GM21737 (cell line): ENCODE results near the gene TACC2.

Source experiments
- ATAC-seq: cut with Tn5 transposase; IDR thresholded peaks from one replicate; pipeline ENCODE4 v1.9.1; 2021; ENCODE audit warnings: mild to moderate bottlenecking, moderate library complexity; ENCODE audit not compliant: unreplicated experiment

TACC2 gene

DNA sequence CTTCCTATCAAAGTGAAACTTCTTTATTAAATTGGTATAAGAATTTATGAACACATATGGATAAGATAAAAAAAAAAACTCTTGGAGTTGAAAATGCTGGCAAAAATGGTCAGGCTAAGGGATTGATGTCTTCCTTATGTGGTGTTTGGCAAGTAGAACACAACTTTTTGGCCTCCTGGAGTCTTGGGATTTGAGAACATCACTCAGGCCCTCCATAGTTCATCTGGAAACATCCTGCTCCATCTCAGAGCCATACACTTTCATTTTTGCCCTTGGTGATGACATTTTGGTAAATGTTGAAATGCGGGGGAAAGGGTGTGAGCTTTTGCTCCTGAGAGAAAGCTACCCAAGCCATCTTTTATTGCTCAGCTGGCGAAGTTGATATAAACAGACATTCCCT lies 254.6 kb downstream of the TACC2 start:
- no peak for ATAC-seq

DNA sequence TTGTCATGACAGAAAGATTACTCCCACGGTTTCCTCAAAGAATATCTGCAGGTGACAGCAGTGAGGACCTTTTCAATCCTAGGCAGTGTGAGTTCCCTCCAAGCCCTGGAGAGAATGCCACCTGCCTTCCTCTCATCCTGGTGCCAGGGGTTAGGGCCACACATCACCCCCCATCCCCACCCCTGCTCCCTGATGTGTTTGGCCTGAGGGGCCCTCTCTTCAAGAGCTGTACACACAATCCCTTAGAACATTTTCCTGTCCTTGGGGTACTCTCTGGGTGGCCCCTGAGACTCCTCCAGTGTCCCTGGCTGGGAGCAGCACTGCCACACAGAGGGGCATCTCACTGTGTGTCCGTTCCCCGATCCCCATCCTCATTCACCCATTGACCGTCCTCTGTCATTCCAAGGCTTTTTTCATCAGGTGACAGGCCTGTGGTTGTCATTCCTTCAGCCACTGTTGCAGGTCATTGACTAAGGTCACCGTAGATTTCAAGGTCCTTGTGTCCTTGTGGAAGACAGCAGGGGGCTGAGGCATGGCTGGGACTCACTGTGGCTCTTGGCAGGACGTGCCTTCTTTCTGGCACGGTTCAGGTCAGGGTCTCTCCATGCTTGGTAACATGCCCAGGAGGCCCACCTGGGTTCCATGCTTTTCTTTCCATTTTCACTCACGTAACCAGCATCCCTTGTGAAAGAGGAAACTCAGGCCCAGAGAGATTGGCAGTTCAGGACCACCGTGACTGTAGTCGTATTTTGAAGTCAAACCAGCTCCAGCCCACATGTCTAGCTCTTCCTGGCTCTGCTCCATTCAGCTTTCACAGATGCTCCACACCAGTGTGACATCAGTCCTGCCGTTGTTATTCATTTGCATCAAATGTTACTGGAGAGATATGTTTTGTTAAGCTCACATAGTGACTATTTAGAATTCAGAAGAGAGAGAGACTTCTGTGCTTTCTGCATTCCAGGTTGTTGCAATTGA lies 255.3 kb downstream of the TACC2 start:
- ATAC-seq, result no peak

DNA sequence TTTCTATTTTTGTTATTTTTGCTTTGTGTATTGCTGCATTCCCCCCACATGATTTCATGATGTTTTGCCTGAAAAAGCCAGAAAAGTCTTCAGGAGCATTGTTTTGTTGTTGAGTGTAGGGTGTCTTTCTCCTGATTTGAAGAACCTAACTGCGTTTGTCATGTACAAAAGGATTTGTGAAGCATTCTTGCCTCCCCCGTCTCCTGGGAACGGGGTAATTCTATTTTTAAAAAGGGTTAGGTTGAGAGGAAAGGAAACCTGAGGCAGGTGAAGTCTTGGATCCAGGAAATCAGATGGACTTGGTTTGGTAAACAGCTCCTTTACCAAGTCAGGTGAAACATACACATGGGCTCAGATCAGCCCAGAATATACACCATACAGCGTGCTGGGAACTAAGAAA lies 256.2 kb downstream of the TACC2 start:
- no peak for ATAC-seq

DNA sequence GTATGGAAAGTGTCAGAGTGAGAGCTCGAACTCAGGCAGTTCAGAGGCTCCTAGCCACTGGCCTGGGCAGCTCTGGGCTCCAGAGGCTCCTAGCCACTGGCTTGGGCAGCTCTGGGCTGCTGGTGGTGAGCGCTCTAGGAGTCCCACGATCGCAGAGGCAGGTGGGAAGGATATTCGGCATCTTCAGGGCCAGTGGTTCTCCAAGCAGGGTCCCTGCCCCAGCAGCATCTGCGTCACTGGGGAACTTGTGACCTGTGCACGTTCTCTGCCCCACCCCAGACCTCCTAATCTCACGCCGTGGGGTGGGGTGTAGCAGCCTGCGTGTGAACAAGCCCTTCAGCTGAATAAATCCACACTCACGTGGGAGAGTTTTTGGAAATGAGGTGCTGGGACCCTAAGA lies 256.9 kb downstream of the TACC2 start:
- no peak for ATAC-seq

DNA sequence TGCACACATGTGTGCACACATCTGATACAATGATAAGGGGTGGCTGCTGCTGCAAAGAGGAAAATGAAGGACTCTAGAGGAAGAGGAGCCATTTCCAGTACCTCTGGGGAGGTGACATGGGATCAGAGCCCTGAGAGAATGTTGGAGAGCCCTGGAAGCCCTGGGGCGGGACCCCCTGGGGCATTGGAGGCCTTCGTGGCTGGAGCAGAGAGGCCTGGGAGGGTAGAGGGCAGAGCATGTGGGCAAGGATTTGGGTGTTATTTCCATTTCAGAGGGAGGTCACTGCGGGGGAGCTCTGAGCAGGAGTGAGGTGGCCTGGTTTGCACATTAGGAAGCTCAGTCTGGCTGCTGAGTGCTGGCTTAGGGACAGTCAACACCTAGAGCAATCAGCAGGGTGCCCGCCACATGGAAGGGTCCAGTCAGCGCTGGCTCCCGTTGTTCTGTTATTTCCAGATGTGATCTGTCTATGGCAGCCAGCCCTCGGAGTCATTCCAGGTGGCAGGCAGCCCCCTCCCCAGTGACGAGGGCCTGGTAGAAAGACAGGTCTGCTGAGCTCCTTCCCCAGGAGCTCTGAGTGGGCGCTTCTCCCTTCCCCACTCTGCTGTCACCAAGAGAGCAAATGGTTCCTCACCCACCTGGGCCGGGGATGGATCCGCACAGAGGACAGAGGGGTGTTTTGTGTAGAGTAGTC lies 258.0 kb downstream of the TACC2 start:
- no peak for ATAC-seq

DNA sequence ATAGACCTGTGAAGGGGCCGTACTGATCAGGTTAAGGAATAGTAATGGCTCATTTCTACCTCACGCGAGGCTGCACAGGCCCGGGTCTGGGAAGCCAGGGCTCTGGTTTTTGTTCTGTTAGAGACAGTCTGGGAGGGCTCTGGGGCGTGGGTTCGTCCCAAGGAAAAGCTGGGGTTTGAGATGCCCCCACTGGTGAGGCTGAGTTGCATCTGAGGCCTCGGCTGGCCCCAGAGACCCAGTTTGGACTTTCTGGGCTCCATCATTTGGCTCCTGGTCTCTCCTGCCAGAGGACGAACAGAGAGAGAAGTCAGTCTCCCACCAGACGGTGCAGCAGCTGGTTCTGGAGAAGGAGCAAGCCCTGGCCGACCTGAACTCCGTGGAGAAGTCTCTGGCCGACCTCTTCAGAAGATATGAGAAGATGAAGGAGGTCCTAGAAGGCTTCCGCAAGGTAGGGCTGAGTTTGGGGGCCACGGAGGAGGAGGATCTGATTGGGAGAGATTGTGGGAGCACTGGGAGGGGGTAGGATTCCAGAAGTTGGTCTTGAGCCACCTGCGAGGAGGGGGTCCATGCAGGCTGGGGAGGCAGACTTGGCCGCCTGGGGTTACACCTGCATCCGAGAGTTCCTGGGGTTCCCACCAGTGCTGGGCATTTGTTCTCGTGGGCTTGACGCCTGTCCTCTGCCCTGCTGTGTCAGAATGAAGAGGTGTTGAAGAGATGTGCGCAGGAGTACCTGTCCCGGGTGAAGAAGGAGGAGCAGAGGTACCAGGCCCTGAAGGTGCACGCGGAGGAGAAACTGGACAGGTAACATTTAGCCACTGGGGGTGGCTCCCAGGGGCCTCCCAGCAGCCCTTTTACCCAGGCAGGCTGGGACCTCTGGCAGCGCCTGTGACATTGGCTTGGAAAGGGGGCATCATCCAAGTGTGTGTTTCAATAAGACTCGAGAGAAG lies 259.7 kb downstream of the TACC2 start:
- ATAC-seq, result no peak

DNA sequence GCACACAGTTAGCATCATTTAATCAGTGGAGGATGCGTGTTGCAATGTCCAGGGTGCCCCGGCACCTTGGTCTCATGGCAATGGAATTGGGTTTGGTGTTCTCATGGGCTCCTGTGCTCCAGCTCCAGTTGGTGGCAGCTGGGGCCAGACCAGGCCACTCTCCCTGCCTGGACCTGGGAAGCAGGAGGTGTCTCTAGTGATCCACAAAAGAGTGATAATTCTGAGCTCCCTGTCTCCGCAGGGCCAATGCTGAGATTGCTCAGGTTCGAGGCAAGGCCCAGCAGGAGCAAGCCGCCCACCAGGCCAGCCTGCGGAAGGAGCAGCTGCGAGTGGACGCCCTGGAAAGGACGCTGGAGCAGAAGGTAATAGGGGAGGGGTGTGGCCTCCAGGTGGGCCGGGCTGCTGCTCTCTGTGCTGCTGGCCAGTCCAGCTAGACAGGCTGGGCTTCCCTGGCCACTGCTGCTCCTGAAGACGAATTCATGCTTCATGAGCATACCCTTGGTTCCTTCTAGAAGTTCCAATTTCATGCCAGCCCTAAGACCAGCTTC lies 260.4 kb downstream of the TACC2 start:
- ATAC-seq, result no peak

DNA sequence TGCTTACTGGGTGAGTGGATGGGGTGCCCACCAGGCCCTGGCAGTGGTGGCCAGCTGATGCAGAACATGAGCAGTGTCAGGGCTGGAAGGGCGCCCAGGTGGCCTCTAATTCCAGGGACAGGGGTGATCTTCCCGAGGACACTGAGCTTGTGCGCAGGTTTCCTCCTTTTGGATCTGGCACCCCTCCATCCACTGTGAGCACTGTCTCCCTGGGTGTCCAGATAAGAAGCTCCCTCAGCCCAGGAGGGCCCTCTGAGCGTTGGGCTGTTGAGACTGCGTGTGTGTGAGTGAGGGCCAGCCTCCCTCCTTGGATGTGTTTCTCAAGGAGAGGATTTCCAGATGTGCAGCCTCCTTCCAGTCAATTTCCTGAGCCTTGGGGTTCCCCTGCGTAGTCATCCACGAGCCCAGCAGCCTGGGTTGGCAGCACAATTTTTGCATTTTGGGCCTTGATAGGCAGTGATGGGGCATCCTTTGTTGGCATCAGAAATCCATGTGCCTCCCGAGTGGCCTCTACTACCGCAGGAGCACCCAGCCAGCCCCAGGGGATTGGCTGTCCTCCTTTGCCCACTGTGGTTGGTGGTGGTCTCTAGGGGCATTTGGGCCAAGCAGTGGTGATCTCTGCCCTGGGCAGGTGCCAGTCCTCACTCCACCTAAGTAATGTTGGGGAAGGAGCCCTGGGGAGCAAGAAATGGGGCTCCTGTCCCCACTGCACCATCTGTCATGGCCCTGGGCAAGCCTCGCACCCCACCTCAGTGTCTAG lies 261.2 kb downstream of the TACC2 start:
- ATAC-seq, result no peak

DNA sequence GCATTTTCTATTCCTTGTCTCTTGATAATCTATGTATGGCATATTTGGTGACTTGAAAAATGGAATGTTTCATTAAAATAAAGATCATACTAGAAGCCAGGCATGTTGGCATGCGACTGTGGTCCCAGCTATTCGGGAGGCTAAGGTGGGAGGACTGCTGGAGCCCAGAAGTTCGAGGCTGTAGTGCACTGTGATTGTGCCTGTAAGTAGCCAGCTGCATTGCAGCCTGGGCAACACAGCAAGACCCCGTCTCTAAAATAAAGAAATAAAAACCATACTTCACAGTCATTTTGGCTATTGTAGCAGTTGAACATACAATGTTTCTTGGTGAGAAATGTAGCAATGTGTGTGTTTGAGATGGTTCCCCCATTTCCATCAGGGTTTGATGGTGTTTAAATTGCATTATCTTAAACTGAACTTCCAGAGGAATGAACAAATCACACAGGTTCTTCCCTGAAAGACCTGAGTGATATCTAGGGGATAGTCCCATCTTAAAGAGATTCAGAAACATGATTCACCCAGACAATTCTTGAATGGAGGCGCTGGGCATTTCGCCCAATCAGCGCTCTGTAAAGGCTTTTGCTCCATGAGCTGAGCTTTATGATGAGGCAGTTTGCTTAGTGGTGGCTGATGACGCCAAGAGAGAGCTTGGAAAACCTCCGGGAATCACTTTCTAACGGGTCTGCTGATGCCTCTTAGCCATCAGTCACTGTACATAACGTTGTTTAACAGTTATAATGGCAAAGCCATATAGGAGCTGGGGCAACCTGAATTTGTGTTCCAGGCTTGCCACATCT lies 262.7 kb downstream of the TACC2 start:
- no peak for ATAC-seq

DNA sequence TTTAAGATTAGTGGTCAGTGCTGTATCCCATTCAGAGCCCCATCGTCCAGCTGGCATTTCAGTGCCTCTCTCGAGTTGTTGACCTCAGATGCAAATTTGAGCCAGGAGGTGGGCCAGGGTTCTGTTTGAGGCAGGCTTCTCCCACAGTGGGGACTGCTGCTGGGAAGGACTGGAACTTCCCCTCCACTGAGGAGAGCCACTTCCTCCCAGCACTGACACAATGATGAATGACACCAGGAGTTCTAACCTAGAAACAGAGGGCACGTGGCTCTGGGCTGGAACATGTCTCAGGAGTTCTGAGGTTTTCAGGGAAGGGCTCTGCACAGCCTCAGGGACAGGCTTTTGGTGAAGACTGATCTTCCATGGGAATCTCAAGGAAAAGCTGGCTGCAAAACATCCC lies 263.8 kb downstream of the TACC2 start:
- ATAC-seq, result no peak

DNA sequence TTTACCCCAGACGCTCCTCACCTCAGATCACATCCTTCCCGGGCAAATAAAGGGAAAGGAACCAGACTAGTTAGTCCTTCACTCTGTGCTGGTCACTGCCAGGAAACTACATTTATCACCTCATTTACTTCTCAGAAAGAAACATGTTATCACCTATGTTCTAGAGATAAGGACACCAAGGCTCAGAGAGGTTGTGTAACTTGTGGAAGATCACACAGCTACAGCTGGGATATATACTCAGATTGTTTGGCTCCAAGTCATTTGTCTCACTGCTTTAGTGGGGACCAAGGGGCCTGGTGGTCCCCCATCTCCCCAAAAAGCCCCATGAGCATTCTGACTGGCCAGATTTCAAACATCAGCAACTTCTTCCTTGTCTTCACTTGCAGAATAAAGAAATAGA lies 264.6 kb downstream of the TACC2 start:
- ATAC-seq, result no peak

DNA sequence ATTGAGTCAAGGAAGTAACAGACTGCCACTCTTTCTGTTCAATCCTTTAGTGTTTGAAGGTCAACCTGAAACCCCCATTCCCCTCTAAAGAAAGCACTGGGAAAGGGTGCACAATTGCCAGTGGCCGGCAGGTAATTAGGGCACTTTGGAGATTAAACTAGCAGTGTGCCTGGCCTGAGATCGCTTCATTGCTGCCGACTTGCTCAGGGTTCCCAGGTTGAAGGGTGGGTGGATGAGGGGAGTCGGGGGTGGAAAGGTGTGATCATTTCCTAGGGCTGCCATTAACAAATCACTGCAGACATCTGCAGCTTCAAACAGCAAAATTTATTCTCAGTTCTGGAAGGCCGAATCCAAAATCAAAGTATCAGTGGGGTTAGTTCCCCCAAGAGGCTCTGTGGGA lies 265.9 kb downstream of the TACC2 start:
- no peak for ATAC-seq

DNA sequence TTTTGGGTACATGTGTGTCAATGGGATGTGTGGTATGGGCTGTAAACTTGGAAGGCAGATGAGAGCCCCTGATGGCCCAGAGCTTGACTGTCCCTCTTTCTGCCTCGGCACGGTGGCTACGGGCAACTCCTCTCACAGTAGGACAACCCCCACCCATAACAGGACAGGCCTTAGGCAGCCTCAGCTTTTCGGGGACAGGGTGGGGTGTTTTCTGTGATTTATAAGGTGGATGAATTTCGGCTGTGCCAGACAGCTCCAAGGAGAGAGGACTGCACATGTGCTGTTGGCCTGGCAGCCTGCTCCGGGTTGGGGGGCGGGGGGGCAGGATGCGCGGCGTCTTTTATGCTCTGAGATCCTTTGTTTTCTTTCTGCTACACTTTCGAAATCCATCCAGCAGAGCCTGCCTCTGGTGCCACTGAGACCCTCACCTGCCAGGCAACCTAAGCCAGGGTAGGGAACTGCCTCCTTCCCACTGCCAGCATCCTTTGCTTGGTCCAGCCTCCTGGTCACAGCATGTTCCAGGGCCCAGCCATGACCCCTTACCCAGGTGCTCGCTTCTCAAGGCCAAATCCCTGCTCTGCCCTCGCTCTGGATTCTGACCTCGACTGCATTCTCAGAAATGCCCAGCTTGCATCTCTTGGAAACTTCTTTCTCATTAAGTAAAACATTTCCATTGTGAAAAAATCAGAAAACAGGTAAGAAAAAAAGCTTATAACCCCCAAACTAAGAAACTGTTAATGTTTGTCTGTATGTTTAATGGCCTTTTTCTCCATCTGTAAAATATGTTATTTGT lies 266.7 kb downstream of the TACC2 start:
- ATAC-seq, result no peak

DNA sequence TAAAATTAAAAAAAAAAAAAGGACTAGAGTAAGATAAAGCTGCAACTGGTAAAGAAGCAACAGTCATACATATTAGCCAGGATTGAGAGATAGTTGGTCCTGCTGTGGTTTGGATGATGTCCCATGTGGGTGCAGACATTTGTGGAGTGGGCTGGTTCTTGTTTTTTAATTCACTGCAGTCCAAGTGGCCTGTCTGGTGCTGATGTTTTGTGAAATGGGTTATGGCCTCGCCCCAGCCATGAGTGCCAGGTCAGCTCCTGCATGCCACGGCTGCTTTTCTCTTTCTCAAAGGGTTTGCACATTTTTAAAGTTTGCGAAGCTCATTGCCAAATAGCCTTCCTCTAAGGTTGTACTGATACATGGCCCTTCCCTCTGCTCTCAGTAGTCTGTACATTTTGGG lies 268.1 kb downstream of the TACC2 start:
- no peak for ATAC-seq

DNA sequence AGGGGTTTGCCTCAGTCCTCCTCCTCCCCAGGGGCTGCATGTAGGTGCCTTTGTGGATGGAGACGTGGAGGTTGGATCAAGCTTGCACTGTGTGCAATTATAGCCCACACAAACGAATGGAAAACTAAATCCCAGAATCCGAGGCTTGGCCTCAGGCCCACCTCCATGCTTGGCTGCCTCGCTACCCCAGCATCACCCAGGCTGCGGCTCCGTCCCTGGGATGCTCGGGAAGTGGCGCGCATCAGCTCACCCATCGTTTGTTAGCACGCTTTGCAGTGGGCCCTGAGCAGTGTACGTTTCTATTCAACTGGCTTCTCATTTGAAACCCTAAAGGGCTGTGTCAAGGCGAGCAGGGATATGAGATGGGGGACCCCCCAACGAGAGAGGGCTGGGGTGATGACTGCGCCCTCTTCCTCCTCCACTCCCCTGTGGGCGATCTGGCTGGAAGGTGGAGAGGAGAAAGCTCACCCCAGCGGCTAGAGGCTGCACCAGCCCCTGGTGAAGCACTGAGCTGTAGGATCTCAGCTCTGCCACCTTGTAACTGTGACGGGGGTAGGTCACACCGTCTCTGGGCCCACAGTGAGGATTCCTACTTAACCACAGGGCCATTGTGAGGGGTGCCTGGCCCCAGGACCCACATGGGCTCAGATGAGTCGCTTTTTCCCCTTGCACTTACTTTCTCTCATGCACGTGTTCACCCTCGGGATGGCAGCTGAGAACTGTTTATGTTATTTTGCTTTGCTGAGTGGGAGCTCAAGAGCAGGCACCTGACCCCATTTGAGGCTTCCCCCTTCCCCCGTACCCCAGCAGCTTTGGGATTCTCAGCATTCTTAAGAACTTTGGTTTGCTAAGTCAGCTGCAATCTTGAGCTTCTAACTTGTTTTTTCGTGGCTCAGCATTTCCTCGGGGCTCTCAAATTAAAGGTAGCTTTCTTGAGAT lies 269.4 kb downstream of the TACC2 start:
- no peak for ATAC-seq

DNA sequence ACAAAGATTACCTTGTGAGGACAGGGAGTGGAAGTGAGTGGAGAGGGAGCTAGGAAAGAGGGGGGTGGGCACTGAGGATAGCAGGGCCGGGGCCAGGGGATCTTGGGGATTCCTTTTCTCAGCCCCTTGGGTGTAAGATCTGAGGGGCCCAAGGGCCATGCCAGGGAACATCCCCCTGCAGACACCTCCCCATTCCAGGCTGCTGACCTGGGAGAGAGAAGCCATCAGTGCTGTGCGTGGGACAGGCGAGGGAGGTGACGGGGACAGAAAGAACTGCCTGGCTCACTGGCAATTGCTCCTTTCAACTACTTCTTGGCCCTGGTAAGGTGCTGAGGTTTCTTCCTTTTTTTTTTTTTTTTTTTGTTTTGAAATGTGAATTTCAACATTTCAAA lies 270.1 kb downstream of the TACC2 start:
- ATAC-seq, result no peak

DNA sequence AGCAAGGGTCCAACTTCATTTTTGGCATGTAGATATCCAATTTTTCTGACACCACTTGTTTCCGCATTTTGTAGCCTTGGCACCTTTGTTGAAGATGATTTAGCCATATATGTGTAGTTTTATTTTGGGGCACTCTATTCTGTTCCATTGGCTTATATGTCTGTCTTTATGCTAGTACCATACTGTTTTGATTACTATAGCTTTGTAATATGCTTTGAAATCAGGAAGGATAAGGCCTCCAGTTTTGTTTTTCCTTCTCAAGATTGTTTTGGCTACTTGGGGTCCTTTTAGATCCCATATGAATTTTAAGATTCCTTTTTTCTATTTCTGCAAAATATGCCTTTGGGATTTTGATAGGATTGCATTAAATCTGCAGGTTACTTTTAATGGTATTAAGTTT lies 272.6 kb downstream of the TACC2 start:
- no peak for ATAC-seq
